AG09309 (cell line): ENCODE measurements around the gene PDIA4.

Source experiments
- DNase-seq: peaks from one replicate; pipeline ENCODE4 v3.0.0-alpha.2; 2010; ENCODE audit warnings: low read depth
- H3K4me3 ChIP-seq: 2 replicates; pipeline ENCODE4 v1.5.1; 2011; ENCODE audit warnings: mild to moderate bottlenecking, low read depth, low read length, moderate library complexity; ENCODE audit not compliant: control insufficient read depth
- TF ChIP-seq, protein P1 (sequence below): IDR thresholded peaks from 2 replicates; pipeline ENCODE4 v1.5.1; 2011; ENCODE audit warnings: mild to moderate bottlenecking, low read depth, low read length, inconsistent platforms; ENCODE audit not compliant: insufficient read depth, control insufficient read depth; ENCODE audit errors: missing control alignments

The PDIA4 gene

GRCh38 chr7:149010451-149010850, 17.9 kb downstream of the PDIA4 start:
- TF ChIP-seq, protein P1, sequence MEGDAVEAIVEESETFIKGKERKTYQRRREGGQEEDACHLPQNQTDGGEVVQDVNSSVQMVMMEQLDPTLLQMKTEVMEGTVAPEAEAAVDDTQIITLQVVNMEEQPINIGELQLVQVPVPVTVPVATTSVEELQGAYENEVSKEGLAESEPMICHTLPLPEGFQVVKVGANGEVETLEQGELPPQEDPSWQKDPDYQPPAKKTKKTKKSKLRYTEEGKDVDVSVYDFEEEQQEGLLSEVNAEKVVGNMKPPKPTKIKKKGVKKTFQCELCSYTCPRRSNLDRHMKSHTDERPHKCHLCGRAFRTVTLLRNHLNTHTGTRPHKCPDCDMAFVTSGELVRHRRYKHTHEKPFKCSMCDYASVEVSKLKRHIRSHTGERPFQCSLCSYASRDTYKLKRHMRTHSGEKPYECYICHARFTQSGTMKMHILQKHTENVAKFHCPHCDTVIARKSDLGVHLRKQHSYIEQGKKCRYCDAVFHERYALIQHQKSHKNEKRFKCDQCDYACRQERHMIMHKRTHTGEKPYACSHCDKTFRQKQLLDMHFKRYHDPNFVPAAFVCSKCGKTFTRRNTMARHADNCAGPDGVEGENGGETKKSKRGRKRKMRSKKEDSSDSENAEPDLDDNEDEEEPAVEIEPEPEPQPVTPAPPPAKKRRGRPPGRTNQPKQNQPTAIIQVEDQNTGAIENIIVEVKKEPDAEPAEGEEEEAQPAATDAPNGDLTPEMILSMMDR: no peak
- no peak for DNase-seq
- H3K4me3 ChIP-seq: no peak overlapping the region

- H3K4me3 ChIP-seq: no peak overlapping the region
- DNase-seq: no peak
- TF ChIP-seq, protein P1: no peak
Observed at GRCh38 chr7:149009527-149009926, 18.8 kb downstream of the PDIA4 start.

DNA sequence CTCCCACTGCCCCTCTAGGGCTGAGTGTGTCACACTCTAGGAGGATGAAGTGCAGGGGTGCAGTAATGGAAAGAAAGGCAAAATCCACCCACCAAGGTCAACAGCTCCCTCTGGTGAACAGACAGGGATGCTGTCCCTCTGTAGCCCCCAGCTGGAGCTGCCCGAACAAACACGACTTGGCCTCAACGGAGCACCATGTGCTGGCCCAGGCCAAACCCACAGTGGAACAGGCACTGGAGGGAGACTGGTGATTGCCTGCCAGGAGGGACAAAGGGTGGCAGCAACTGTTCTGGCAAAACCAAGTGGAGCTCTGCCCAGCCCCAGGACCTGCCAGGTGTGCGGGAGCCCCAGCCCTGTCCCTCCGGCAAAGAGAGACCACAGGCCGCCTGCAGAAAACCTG, 20.7 kb downstream of the PDIA4 start:
- DNase-seq: no peak
- H3K4me3 ChIP-seq: no peak overlapping the region
- TF ChIP-seq, protein P1: peak; percentile 29

- DNase-seq: no peak
- TF ChIP-seq, protein P1: no peak
- H3K4me3 ChIP-seq: no peak overlapping the region
Observed at GRCh38 chr7:149007146-149007545, 21.2 kb downstream of the PDIA4 start.

DNA sequence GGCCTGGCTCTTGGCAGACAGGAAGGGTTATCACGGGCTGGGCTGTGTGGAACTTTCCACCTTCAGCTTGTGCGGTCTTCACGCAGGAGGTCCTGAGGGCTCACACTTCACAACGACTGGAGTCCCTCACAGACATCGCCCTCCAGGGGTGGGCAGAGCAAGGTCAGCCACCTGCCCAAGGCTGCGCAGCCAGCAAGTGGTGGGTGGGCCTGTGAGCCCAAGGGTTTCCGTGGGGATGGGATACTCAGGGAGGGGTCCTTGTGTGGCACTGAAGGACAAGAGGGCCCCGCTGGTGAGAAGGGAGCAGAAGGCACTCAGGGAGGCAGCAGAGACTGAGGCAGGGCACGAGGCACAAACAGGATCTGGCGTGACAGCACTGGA, 22.0 kb downstream of the PDIA4 start:
- TF ChIP-seq, protein P1: no peak
- H3K4me3 ChIP-seq: no peak overlapping the region
- DNase-seq: no peak

- DNase-seq: no peak
- TF ChIP-seq, protein P1: peak; percentile 82
- H3K4me3 ChIP-seq: no peak overlapping the region
Observed at GRCh38 chr7:149005427-149006344, 22.6 kb downstream of the PDIA4 start.
